Mucosa of gallbladder (tissue), 1 donor: ENCODE data around the gene P2RX2. TPM values are rescaled to one million over a fixed set of nuclear protein-coding genes. Genes with fewer than 3 reads are reported as not detected.
"Not testable (repeated sequence)": the region's sequence is repeated elsewhere in the genome, so short reads cannot be mapped to it uniquely, and the experiment has no call there.

Experiments used
- DNase-seq: peaks from one replicate; pipeline ENCODE4 v3.0.0-alpha.2; 2020; ENCODE audit warnings: low spot score
- total RNA-seq: library from RNA; stranded (reverse); gene quantifications from one replicate; pipeline ENCODE4 v1.2.1, GENCODE V29; 2021
- donor health status: DM: no; HTN: no; CAD: no.

Gene P2RX2
- total RNA-seq, 1 donor from 2014 or later, result not detected

DNA sequence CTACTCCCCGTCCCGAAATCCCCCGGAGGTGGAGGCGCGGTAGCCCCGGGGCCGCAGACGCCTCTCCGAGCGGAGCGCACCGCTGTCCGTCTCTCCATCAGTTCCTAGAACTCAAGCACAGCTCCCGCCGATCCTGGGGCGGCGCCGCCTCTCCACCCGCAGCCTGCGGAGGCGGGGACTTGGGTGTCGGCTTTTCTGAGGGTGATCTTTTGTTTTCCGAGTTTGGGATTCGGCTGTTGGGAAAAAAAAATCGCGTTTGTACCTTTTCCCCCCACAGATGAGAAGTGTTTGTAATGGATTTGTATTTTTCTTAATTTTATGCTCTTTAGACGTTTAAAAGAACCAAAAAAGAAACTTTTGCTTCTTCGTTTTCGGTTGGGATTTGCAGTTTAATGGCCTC, 34.8 kb upstream of the P2RX2 start:
- no peak for DNase-seq

DNA sequence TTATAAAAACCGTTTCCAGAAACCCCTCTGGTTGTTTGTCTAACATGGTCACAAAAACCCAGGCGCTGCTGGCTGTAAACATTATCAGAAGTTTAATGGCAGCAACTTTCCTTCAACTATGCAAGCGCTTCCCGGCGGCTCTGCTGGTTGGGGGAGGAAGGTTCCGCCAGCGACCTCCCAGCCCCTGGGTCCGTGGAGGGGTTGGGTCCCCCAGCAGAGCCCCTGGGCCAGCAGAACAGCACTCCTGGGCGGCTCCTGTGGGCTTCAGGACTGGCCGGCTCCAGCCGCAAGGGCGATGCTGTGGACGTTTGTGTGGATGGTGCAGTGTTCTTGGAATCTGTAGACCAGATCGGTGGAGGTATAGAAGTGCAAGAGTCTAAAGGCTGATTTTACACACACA, 34.1 kb upstream of the P2RX2 start:
- DNase-seq, result no peak

DNA sequence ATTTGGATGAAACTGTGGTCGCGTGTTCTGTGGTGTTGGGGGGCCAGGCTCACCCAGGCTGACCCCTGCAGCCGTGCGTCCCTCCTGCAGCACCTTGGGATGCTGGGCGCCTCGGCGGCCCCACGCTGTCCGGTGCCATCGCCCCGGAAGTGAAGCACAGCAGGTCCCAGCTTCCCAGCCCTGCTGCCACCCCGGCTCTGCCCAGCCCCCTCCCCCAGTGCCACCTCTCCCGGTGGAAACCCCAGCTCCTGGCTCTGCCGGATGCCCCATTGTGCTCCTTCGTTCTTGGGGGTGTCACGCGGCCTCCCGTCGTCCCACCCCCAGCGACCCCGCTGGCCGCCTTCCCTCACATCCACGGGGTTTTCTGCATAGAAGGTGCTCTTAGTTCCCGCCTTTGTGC, 33.4 kb upstream of the P2RX2 start:
- no peak for DNase-seq

DNA sequence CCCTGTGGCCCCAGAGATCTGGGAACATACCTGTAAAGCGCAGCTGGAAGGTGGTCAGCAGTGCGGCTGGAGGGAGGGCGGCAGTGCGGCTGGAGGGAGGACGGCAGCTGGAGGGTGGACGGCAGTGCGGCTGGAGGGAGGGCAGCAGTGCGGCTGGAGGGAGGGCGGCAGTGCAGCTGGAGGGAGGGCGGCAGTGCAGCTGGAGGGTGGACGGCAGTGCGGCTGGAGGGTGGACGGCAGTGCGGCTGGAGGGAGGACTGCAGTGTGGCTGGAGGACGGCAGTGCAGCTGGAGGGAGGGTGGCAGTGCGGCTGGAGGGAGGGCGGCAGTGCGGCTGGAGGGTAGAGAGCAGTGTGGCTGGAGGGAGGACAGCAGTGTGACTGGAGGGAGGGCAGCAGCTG, 31.6 kb upstream of the P2RX2 start:
- no peak for DNase-seq

DNA sequence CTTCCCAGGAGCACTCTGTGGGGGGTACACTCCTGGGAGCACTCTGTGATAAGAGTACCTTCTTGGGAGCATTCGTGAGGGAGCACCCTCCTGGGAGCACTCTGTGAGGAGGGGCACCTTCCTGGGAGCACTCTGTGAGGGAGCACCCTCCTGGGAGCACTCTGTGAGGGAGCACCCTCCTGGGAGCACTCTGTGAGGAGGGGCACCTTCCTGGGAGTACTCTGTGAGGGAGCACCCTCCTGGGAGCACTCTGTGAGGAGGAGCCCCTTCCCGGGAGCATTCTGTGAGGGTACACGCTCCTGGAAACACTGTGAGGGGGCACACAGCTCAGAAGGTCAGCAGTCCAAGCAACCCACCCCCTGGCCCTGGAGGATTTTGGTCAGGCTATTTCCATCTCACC, 30.8 kb upstream of the P2RX2 start:
- no peak for DNase-seq

DNA sequence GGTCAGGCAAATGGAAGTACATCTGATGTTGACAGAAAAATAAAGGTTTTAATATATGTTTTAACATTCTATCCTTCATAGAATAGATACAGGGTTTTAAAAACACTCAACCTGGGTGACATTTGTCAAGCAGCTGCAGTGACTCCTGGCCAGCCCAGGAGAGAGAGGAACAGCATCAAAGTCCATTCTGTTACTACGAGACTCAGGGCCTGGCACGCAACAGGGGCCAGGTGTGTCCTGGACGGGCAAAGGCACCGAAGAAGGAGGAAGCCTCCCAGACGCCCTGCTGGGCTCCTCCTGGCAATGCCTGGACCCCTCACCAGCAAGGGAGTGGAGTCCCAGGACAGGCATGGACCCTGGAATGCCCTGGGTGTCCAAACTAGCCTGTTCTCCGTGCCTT, 30.3 kb upstream of the P2RX2 start:
- no peak for DNase-seq

DNA sequence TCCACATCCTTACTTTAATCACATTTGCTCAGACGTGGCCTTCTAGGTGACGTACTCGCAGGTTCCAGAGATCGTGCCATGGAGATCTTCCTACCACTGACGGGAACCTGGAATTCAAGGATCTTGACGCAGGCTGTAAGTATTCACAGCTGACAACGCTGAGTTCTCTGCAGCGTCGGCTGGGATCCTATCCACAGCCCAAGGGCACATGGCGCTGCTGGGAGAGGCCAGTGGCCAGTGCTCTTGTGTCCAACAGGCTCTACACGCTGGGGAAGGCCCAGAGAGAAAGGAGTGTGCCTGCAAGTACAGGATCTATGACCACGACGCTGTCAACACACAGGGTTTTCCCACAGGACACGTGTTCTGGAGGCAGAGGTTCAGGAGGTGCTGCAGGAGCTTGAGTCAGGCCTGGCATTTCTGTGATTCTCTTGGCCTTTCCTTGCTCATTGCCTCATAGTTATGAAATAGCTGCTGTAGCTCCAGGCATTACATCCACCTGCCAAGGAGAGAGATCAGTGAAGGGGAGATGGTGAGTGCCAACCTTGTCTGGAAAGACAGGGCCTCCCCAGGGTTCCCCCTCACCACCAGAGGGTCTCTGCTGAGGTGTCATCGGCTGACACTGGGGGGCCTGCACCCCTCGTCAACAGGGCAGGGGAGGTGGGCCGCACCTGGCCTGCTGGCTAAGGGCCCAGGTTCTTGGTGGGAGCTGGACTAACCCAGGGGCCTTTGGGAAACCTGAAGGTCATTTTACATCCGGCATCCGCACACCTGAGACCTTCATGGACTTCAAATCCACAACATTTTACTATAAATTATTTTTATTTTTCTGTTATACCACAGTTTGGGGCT, 29.5 kb upstream of the P2RX2 start:
- DNase-seq, result no peak

DNA sequence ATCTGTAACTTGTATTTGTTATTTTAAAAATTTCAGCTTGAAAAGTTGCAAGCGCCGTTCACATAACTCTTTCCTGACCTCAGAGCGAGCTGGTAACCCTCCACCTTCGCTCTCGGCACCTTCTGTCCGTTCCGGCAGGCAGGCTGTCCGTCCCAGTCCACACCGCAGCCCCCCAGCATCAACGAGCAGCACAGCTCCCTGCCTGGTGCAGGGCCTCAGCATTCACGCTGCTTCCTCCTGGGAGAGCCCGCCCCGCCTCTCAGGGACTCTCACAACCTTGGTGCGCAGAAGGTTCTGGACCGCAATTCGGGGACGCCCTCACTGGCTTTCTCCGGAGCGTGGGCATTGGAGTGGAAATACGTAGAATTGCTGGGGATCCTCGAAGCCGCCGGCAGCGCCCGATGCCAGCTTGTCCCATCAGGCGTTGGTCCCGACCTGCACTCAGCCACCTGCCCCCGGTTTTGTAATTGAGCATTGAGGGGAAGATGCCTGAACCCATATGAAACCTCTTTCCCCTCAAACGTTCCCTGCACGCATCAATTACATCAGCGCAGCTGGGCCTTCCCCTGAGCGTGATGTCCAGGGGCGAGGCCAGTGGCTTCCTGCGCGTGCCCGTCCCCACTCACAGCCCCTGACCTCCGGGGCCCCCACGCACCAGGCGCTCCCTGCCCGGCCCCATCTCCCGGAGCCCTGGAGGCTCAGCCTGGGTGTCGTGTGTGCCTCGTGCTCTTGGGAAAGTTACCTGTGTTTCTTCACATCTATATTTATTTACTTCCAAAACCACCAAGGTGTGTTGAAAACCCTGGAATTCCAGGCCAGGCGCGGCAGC, 27.3 kb upstream of the P2RX2 start:
- DNase-seq, result no peak

DNA sequence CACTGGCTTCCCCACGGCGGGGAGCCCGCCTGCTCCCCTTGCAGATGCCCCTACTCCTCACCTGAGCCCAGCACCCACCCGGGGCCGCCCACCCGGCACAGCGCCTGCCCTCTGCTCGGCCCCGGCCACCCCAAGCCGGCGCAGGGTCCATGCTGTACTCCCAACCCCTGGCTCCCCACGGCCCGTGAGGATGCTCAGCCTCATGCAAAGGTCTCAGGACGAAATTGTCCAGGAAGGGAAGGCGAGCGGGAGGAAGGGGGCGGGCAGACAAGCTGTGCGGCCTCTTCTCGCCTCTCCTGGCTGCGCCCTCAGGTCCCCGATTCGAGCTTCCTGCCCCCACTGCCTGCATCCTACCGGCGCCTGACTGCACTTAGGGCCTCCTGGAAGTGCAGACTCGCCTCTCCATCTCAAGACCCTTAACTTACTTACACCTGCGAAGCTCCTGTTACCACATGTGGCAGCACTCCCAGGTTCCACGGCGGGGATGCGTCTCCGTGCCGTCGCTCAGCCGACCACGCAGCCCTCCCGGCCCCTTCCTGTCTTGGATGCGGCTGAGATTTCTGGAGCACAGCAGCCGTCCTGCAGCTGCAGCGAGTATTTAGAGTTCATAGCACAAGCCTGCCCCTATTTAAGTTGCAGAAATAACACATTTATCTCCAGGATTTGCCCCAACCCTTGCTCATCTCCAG, 26.1 kb upstream of the P2RX2 start:
- DNase-seq, result no peak

DNA sequence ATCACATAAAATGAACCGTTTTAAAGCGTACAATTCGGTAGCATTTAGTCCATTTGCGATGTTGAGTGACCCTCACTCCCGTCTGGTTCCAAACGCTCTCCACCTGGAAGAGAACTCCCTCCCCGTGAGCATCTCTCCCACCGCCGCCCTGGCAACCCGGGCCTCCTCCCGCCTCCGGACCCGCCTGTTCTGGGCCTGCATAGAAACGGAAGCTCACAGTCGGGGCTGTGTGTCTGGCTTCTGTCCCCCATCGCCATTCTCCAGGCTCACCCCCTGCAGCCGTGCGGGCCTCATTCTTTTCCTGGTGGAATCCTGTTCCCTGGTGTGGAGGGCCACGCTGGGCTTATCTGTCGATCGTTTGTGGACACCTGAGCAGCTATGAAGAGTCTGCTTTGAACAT, 25.5 kb upstream of the P2RX2 start:
- no peak for DNase-seq

DNA sequence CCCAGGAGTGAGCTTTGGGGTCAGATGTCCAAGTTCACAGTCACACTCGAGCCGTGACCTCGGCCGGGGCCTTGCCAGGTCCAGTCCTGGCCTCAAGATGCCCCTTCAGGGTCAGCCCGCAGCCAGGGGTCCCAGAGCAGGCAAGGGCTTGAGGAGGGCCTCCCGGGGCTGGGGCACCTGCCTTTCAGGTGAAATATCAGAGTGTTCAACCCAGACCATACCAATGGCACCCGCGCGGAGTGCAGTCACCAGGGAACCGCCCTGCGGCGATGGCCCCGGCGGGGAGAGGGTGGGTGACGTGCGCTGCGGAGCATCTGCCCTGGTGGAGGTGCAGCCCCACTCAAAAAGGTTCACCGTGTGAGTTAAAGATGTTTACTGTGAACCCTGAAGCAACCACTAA, 25.1 kb upstream of the P2RX2 start:
- DNase-seq, result no peak

DNA sequence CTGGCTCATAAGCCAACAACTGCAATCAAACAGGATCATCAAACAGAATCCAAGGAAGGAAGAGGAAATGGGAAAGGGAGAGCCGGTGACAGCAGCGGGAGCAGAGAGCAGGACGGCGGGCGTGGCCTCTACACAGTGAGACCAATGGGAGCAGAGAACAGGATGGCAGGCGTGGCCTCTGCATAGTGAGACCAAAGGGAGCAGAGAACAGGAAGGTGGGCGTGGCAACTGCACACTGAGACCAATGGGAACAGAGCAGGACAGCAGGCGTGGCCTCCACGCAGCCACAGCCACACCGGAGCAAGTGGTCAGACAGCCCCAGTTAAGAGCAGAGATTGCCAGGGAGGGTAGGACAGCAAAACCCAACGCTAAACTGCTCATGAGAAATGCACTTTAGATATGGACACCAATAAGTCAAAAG, 24.6 kb upstream of the P2RX2 start:
- DNase-seq, result peak; percentile 95

DNA sequence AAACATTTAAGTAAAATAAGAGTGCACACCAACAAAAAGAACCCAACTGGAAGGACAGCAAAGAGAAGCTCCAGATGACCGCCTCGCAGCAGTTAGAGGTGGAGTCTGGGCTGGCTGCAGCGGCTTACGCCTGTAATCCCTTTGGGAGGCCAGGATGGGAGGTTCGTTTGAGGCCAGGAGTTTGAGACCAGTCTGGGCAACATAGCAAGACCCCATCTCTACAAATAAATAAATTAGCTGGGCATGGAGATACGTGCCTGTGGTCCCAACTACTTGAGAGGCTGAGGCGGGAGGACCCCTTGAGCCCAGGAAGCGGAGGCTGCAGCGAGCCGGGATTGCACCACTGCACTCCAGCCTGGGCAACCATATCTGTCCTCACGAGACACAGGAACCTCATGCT, 23.4 kb upstream of the P2RX2 start:
- DNase-seq, result no peak

DNA sequence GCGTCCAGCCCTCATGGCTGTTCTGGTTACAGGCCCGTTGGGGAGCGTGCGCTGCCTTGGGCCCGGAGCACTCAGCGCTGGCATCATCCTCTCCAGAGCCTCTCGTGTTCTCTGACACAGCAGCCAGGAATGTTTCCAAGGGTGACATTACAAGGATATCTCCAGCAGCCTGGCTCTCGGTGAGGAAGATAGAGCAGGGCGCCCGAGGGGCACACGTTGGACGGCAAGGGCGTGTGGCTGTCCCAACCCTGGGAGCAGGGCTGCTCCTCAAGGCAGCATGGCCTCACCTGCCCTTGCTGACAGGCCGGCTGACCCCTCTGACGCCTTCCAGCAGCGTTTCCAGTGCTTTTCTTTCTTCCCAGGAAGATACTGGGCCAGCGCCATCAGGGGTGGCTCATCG, 22.6 kb upstream of the P2RX2 start:
- no peak for DNase-seq

DNA sequence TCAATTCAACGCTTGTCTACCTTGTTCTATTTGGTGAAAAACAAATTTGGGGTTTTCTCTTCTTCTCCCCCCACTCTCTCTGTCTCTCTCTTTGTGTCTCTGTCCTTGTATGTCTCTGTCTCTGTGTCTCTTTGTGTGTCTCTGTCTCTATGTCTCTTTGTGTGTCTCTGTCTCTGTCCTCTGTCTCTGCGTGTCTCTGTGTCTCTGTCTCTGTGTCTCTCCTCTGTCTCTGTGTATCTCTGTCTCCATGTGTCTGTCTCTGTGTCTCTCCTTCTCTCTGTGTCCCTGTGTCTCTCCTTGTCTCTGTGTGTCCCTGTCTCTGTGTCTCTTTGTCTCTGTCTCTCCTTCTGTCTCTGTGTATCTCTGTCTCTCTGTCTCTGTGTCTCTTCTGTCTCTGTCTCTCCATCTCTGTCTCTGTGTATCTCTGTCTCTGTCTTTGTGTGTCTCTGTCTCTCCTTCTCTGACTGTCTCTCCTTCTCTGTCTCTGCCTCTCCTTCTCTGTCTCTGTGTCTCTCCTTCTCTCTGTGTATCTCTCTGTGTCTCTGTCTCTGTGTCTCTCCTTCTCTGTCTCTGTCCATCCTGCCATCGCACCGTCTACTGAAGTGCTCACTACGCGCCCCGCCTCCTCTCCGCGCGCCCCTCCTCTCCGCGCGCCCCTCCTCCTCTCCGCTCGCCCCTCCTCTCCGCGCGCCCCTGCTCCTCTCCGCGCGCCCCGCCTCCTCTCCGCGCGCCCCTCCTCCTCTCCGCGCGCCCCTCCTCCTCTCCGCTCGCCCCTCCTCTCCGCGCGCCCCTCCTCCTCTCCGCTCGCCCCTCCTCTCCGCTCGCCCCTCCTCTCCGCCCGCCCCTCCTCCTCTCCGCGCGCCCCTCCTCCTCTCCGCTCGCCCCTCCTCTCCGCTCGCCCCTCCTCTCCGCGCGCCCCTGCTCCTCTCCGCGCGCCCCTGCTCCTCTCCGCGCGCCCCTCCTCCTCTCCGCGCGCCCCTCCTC, 21.0 kb upstream of the P2RX2 start:
- DNase-seq, result no peak

DNA sequence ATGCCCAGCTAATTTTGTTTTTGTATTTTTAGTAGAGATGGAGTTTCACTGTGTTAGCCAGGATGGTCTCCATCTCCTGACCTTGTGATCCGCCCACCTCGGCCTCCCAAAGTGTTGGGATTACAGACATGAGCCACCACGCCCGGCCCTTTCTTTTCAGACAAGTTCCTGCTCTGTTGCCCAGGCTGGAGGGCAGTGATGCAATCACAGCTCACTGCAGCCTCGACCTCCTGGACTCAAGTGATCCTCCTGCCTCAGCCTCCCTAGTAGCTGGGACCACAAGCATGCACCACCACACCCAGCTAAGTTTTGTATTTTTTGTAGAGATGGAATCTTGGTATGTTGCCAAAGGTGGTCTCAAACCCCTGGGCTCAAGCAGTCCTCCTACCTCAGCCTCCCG, 19.1 kb upstream of the P2RX2 start:
- DNase-seq, result not testable (repeated sequence)

DNA sequence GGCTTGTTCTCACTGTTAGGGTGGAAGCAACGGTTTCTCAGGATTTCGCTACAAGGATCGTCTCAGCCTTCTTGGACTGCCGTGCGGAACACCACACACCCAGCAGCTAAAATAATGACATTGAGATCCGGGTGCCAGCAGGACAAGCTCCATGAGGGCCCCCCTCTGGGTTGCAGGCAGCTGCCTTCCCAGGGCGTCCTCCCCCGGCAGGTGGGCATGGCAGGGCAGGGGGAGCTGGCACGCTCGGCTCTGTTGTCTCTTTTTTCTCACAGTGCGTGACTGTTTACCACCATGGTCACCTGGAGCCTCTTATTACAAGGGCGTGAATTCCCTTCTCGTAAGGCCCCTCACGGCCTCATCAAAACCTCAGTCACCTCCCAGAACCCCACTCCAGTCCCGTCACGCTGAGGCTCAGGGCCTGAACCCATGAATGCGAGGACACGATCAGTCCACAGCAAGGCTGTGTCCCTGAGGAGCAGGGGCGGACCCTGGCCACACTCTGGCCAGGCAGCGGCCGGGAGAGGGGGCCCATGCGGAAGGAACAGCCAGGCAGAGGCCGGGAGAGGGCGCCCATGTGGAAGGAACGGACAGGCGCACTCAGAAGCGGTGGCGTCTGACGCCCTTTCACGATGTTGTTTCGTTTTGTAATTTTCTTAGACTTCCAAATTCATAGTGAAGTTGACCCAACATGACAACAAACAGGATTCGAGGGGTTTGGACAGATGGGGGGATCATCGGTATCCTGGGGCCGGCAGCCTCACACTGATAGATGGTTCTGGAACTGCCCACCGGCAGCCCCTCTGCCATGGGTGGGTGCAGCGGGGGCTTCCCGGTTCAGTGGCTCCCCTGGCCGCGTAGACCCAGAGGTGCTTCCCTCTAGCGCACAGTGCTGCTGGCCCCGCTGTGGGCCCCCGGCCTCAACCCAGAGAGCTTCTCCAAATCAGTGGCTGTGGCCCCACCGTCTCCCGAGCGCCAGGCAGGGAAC, 18.2 kb upstream of the P2RX2 start:
- DNase-seq, result peak; percentile 58

DNA sequence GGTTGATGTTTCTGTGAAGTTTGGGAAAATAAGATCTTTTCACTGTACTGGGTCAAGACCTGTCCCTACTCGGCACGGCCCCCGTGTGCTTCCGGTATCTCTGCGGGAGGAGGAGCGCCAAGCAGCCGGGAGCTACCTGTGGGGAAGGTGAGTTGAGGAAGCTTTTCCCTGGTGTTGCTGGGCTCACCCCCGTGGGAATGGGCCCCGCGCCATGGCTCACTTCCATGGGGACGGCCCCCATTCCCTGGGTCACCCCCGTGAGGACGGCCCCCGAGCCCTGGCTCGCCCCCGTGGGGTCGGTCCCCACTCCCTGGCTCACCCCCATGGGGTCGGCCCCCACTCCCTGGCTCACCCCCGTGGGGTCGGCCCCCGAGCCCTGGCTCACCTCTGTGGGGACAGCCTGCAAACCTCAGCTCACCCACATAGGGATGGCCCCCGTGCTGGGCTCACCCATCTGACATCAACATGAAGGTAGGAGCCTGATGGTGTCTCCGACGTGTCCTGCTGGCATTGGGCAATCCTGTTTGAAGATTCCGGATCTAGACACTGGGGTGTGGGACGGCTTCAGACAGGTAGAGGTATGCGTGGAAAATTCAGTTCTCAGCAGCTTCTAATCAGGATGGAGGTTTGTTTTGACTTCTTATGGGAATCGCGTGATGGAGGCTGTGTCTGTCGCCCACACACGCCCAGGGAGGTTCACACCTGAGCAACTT, 17.2 kb upstream of the P2RX2 start:
- DNase-seq, result no peak

DNA sequence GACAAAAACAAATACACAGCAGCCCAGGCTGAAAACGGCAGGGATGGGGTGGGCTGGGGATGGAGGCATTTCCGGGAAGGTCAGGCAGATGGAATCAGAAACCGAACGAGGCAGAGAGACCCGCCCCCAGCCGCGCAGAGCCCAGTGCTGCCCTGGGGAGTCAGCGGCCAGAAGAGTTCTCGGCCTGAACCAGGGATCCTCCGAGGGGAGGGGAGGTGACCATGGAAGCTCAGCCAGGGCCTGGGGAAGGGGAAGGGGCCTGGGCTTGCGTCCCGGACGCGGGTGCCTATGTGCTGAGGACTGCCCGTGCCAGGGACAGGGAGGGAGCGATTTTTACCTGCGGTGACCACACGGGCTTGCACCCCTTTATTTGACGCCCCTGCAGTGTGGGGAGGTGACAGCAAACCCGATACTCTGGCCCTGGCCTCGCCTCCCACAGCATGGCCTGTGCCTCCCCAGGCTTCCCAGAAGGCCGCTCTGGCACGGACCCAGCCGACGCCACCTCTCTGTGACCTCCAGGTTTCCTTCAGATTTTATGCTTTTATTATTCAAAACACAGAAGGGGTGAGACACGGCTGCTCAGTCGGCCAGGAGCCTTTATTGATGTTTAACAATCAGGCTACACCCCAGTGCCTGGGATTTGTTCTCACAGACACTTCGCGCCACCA, 15.9 kb upstream of the P2RX2 start:
- no peak for DNase-seq
